NT2/D1 (cell line): ENCODE measurements around the gene CAPN13.

Experiments used
- DNase-seq: peaks from one replicate; pipeline ENCODE4 v3.0.0-alpha.2; 2011; ENCODE audit warnings: low read depth, low spot score
- H3K27me3 ChIP-seq: 2 replicates; pipeline ENCODE4 v1.6.0; 2011; ENCODE audit warnings: mild to moderate bottlenecking; ENCODE audit not compliant: insufficient read length, insufficient read depth
- H3K36me3 ChIP-seq: 2 replicates; pipeline ENCODE4 v1.6.1; 2011; ENCODE audit warnings: mild to moderate bottlenecking, low read length, mixed read lengths; ENCODE audit not compliant: insufficient read depth, insufficient read length
- H3K4me1 ChIP-seq: 2 replicates; pipeline ENCODE4 v1.5.1; 2011; ENCODE audit not compliant: insufficient read depth, insufficient read length
- H3K4me3 ChIP-seq: 2 replicates; pipeline ENCODE4 v1.5.1; 2011; ENCODE audit warnings: low read depth; ENCODE audit not compliant: insufficient read length
- H3K9ac ChIP-seq: 2 replicates; pipeline ENCODE4 v1.6.0; 2011; ENCODE audit warnings: low read depth; ENCODE audit not compliant: insufficient read length
- H3K9me3 ChIP-seq: 2 replicates; pipeline ENCODE4 v1.5.1; 2011; ENCODE audit warnings: mild to moderate bottlenecking, low read length; ENCODE audit not compliant: insufficient read depth
- SUZ12 ChIP-seq: IDR thresholded peaks from 2 replicates; pipeline ENCODE4 v1.6.1; 2011; ENCODE audit not compliant: insufficient read length, insufficient read depth; ENCODE audit errors: extremely low read depth
- YY1 ChIP-seq: IDR thresholded peaks from 2 replicates; pipeline ENCODE4 v1.6.1; 2011; ENCODE audit not compliant: insufficient read length, insufficient read depth
- ZNF274 ChIP-seq: IDR thresholded peaks from 2 replicates; pipeline ENCODE4 v1.6.1; 2011; ENCODE audit warnings: mild to moderate bottlenecking, low read depth, low read length

CAPN13 gene

DNA sequence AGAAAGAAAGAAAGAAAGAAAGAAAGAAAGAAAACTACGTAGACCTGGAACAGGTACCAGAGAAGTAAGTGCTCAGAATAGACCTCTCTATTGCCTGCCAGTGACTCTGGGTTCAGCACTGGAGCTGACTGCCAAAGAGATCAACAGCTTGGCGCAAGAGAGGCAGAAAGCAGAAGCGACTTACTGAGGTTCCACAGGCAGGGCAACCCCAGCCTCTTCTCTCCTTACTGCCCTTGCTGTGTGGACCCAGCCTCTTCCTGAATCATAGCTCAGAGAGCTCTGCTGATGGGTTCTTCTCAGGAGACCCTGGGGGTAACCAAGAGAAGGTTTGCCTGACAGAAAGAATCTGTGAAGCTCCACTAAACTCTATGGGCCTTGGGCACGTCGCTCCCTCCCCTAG lies 7.1 kb downstream of the CAPN13 start:
- Histone ChIP-seq H3K9ac (no peak overlapping the region), H3K27me3 (no peaks in the 10 kb centered on the region), H3K9me3 (no peaks in the 10 kb centered on the region), H3K36me3 (no peaks in the 10 kb centered on the region), H3K4me3 (no peak overlapping the region), H3K4me1 (no peaks in the 10 kb centered on the region)
- DNase-seq = no peak
- no peak for TF ChIP-seq SUZ12
- no peak for TF ChIP-seq YY1

DNA sequence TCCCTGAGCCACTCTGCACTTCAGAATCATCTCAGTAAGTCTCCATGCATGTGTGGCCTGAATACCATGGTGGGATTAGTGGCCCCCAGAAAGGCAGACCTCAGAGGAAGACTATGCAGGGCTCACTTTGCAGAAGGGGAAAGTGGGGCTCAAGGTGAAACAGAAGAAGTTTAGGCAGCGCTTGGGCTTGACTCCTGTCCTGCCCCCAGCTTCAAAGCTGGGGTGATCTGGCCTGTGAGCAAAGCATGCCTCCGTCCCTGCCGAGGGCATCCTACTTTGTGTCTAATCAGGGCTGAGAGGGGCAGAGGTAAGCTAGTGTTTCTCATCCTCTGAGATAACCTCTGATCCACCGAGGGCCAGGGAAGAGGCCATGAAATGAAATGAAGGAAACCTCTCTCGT lies 7.9 kb downstream of the CAPN13 start:
- Histone ChIP-seq H3K4me3 (no peak overlapping the region), H3K27me3 (no peaks in the 10 kb centered on the region), H3K9me3 (no peaks in the 10 kb centered on the region), H3K4me1 (no peaks in the 10 kb centered on the region), H3K36me3 (no peaks in the 10 kb centered on the region), H3K9ac (no peak overlapping the region)
- TF ChIP-seq YY1 (no peak), SUZ12 (no peak), ZNF274 (no peak)
- DNase-seq = no peak

DNA sequence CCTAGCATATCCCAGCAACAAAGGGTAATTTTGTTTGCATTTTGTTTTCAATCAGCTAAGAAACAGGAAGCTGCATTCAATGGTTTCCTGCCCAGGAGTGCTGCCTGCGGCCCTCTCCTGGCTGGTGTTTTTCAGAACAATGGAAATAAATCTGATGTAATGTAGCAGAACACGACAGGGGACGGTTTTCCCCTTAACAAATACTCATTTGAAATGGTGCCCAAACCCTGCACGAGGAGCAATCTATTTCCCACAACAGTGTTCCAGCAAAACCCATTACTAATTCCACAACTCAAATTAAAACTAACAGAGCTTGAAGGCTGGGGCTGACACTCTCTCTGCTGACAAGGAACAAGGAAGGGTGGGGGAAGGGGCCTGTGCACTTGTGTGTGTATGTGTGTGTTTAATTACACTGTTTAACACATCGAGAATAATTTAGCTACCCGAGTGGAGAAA lies 8.7 kb downstream of the CAPN13 start:
- DNase-seq = no peak
- TF ChIP-seq YY1 (no peak), ZNF274 (no peak), SUZ12 (no peak)

DNA sequence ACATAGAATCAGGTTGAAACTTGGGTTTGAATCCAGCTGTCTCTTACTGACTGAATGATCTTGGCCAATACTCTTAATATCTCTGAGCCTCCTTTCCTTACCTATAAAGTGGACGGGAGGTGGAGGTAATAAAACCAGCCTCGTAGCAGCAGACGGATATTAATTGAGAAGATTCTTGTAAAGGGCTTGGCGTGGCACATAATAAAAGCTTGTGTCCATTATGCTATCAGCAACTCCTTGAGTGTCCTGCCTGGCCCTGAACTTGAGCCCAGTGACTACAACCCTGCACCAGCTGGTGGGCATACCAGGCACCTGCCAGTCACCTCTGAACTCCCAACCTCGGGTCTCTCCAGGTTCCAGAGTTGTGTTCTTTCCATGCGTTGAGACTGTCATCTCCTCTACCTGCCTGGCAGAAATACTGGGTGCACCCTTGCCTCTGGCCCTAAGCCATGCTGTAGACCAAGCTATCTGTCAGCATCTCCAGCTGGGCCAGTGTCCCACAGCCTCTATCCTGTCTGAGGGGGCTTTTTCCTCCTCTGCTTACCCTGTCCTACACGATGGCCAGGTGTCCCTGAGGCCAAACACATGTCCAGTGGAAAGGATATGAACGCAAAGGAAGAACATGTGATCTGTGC lies 9.7 kb downstream of the CAPN13 start:
- Histone ChIP-seq H3K9me3 (no peaks in the 10 kb centered on the region), H3K36me3 (no peaks in the 10 kb centered on the region), H3K4me3 (no peak overlapping the region), H3K9ac (no peak overlapping the region), H3K27me3 (no peaks in the 10 kb centered on the region), H3K4me1 (no peaks in the 10 kb centered on the region)
- DNase-seq = no peak
- TF ChIP-seq YY1 = no peak
- TF ChIP-seq SUZ12 = no peak
- TF ChIP-seq ZNF274 = no peak

More for the DNA sequence above, 8.7 kb downstream of the CAPN13 start:
- Histone ChIP-seq H3K4me1 (no peaks in the 10 kb centered on the region), H3K9ac (no peak overlapping the region), H3K36me3 (no peaks in the 10 kb centered on the region), H3K27me3 (no peaks in the 10 kb centered on the region), H3K4me3 (no peak overlapping the region), H3K9me3 (no peaks in the 10 kb centered on the region)

DNA sequence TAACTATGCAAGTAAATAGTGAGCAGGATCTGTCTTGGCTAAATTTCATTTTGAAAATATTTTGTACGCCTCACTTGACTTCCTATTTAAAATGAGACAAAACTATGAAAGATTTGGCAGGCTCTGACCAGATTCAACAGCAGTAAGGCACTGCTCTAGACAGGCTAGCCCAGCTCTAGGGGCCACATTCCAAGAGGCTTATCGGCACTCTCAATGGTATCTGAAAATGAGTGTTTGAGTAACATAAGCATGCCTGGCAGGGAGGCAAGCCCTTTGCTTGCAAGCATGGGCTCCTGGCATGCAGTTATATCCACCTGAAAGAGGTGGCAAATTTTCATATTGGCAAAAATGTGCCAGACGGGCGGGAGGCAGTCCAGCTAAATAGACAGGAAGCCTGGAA lies 10.5 kb downstream of the CAPN13 start:
- Histone ChIP-seq H3K9ac (no peak overlapping the region), H3K4me3 (no peak overlapping the region), H3K36me3 (no peaks in the 10 kb centered on the region), H3K9me3 (no peaks in the 10 kb centered on the region), H3K27me3 (no peaks in the 10 kb centered on the region), H3K4me1 (no peaks in the 10 kb centered on the region)
- no peak for DNase-seq
- TF ChIP-seq ZNF274 = no peak
- TF ChIP-seq YY1 = no peak
- no peak for TF ChIP-seq SUZ12

DNA sequence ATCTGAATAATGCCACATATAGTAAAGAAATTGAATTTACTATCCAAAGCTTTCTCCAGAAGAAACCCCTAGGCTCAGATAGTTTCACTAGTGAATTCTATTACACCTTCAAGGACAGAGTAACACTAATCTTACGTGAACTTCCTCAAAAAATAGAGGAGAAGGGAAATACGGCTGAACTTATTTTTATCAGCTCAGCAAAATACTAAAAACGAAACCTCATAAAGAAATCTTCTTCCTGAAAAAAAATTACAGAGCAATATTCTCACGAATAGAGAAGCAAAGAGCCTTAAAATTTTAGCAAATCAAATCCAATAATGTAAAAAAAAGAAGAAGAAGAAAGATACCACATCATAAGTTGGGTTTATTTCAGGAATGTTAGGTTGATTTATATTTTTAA lies 14.7 kb downstream of the CAPN13 start:
- Histone ChIP-seq H3K27me3 (no peaks in the 10 kb centered on the region), H3K36me3 (no peaks in the 10 kb centered on the region), H3K9ac (no peak overlapping the region), H3K4me1 (peaks cover 3% of the 10 kb centered on the region), H3K4me3 (no peak overlapping the region), H3K9me3 (no peaks in the 10 kb centered on the region)
- TF ChIP-seq ZNF274 (no peak), SUZ12 (no peak), YY1 (no peak)
- DNase-seq = no peak

DNA sequence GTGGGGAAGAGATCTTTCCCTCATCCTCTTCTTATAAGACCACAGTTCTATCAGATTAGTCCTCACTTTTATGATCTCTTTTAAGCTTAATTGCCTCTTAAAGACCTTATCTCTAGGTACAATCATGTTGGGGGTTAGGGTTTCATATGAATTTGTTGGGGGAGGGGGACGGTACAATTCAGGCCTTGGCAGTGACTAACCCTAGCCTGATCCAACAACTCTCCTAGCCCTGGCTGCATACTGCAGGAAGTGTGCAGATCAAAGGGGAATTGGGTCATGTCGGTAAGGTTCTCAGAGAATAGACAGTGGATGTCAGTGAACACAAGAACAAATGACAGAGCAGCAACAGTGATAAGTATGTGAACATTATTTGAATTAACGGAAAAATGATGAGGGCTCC lies 16.4 kb downstream of the CAPN13 start:
- peaks cover 3% of the 10 kb centered on the region for H3K4me1 ChIP-seq
- no peaks in the 10 kb centered on the region for H3K36me3 ChIP-seq
- no peak for DNase-seq
- no peaks in the 10 kb centered on the region for H3K9me3 ChIP-seq
- no peak overlapping the region for H3K9ac ChIP-seq
- H3K4me3 ChIP-seq = no peak overlapping the region
- no peaks in the 10 kb centered on the region for H3K27me3 ChIP-seq
- TF ChIP-seq YY1 (no peak), ZNF274 (no peak), SUZ12 (no peak)

DNA sequence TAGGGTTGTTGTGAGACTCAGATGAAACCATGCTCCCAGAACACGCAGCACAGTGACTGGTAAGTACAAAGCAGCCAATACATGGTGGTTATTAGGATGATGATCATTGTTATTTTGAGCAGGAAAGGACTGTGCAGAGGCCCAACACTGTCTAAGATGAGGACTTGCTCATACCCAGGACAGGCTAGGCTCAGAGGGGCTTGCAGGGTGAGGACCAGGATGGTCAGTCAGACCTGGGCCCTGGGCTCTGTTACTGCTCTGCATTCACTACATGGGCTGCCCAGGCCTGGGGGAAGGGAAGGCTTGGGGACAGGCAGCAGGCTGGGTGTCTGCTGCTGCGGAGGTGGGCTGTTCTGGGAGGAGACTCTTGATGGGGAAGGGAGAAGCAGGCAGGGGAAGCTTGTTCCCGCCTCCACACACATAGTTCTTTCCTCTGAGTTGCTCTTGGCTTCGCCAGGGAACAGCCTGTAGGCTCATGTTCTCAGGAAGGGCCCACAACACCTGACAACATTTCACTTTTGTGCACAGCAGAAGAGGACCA lies 17.5 kb downstream of the CAPN13 start:
- H3K4me3 ChIP-seq = no peak overlapping the region
- no peak for DNase-seq
- H3K9ac ChIP-seq = no peak overlapping the region
- no peaks in the 10 kb centered on the region for H3K36me3 ChIP-seq
- no peaks in the 10 kb centered on the region for H3K9me3 ChIP-seq
- no peaks in the 10 kb centered on the region for H3K27me3 ChIP-seq
- no peak for TF ChIP-seq ZNF274
- H3K4me1 ChIP-seq = peaks cover 3% of the 10 kb centered on the region
